ENCODE data around the gene COL2A1.

Gene COL2A1

GRCh38 chr12:48015129-48015528, 10.9 kb upstream of the COL2A1 start:
- no peak for TF ChIP-seq ZNF565 (CRISPR knock-in tag; conservative IDR thresholded peaks at IDR 0.05; ENCODE audit: low read depth)
- TF ChIP-seq ZNF8 (CRISPR knock-in tag; IDR thresholded peaks at IDR 0.05) = no peak
- TF ChIP-seq RARB (CRISPR knock-in tag; IDR thresholded peaks at IDR 0.05) = no peak
- TF ChIP-seq CSDC2 (CRISPR knock-in tag; IDR thresholded peaks at IDR 0.05) = no peak
- TF ChIP-seq PATZ1 (CRISPR knock-in tag; IDR thresholded peaks at IDR 0.05; ENCODE audit: borderline replicate concordance) = no peak
- TF ChIP-seq OSR1 (CRISPR knock-in tag; IDR thresholded peaks at IDR 0.05) = no peak
- TF ChIP-seq TOX (CRISPR knock-in tag; IDR thresholded peaks at IDR 0.05; ENCODE audit: borderline replicate concordance) = no peak
- no peak for TF ChIP-seq TSHZ2 (CRISPR knock-in tag; IDR thresholded peaks at IDR 0.05)
- no peak for ATAC-seq

- TF ChIP-seq ZFP3 (CRISPR knock-in tag; IDR thresholded peaks at IDR 0.05) (no peak), CREB5 (CRISPR knock-in tag; IDR thresholded peaks at IDR 0.05; ENCODE audit: low read depth) (no peak), ARNTL (CRISPR knock-in tag; IDR thresholded peaks at IDR 0.05; ENCODE audit: borderline replicate concordance, low read depth) (no peak), TOX (CRISPR knock-in tag; IDR thresholded peaks at IDR 0.05; ENCODE audit: borderline replicate concordance) (no peak), TSHZ2 (CRISPR knock-in tag; IDR thresholded peaks at IDR 0.05) (no peak), OSR1 (CRISPR knock-in tag; IDR thresholded peaks at IDR 0.05) (no peak), PATZ1 (CRISPR knock-in tag; IDR thresholded peaks at IDR 0.05; ENCODE audit: borderline replicate concordance) (no peak), ZNF70 (CRISPR knock-in tag; IDR thresholded peaks at IDR 0.05) (no peak), ZFP30 (CRISPR knock-in tag; IDR thresholded peaks at IDR 0.05) (no peak), CSDC2 (CRISPR knock-in tag; IDR thresholded peaks at IDR 0.05) (no peak), GLIS3 (CRISPR knock-in tag; IDR thresholded peaks at IDR 0.05) (no peak), ISL1 (CRISPR knock-in tag; IDR thresholded peaks at IDR 0.05) (no peak)
- ATAC-seq = no peak
Measured at GRCh38 chr12:48013287-48013686, 9.0 kb upstream of the COL2A1 start.

GRCh38 chr12:48012070-48012469, 7.8 kb upstream of the COL2A1 start:
- TF ChIP-seq ISL1 (CRISPR knock-in tag; IDR thresholded peaks at IDR 0.05) (no peak), ARNTL (CRISPR knock-in tag; IDR thresholded peaks at IDR 0.05; ENCODE audit: borderline replicate concordance, low read depth) (no peak), ZNF8 (CRISPR knock-in tag; IDR thresholded peaks at IDR 0.05) (no peak), RARB (CRISPR knock-in tag; IDR thresholded peaks at IDR 0.05) (no peak), PATZ1 (CRISPR knock-in tag; IDR thresholded peaks at IDR 0.05; ENCODE audit: borderline replicate concordance) (no peak), ZFP30 (CRISPR knock-in tag; IDR thresholded peaks at IDR 0.05) (no peak), SNAI2 (CRISPR knock-in tag; IDR thresholded peaks at IDR 0.05) (no peak), ZNF70 (CRISPR knock-in tag; IDR thresholded peaks at IDR 0.05) (no peak), GLIS3 (CRISPR knock-in tag; IDR thresholded peaks at IDR 0.05) (no peak), ZNF565 (CRISPR knock-in tag; conservative IDR thresholded peaks at IDR 0.05; ENCODE audit: low read depth) (no peak), CSRNP3 (CRISPR knock-in tag; IDR thresholded peaks at IDR 0.05) (no peak), CSDC2 (CRISPR knock-in tag; IDR thresholded peaks at IDR 0.05) (no peak), OSR1 (CRISPR knock-in tag; IDR thresholded peaks at IDR 0.05) (no peak), ZC3H10 (CRISPR knock-in tag; IDR thresholded peaks at IDR 0.05) (no peak), TOX (CRISPR knock-in tag; IDR thresholded peaks at IDR 0.05; ENCODE audit: borderline replicate concordance) (no peak), TCF4 (CRISPR knock-in tag; IDR thresholded peaks at IDR 0.05; ENCODE audit: borderline replicate concordance) (no peak), ZFP3 (CRISPR knock-in tag; IDR thresholded peaks at IDR 0.05) (no peak)
- ATAC-seq = no peak
